ENCODE data around the gene NRAP.

NRAP gene

GRCh38 chr10:113552701-113553100, 111.1 kb downstream of the NRAP start, which contains the start of gene HABP2:
HABP2 (plus strand) TSS chr10:113553053; CDS start chr10:113553122, 69 bp downstream.
- ChIA-PET CTCF (no interaction called here), POLR2A (no interaction called here)
- TF ChIP-seq L3MBTL2 (conservative IDR thresholded peaks at IDR 0.05) (no peak), SUZ12 (IDR thresholded peaks at IDR 0.05) (no peak), ZNF384 (IDR thresholded peaks at IDR 0.05) (no peak), ARNT (IDR thresholded peaks at IDR 0.05) (no peak), BHLHE40 (IDR thresholded peaks at IDR 0.05; ENCODE audit: borderline replicate concordance) (no peak), SP1 (IDR thresholded peaks at IDR 0.05) (no peak), FOXK2 (IDR thresholded peaks at IDR 0.05) (no peak), PKNOX1 (IDR thresholded peaks at IDR 0.05) (no peak), HDGF (IDR thresholded peaks at IDR 0.05; ENCODE audit: borderline replicate concordance) (no peak), FOXM1 (IDR thresholded peaks at IDR 0.05; ENCODE audit: borderline replicate concordance) (no peak), NFRKB (IDR thresholded peaks at IDR 0.05) (no peak), LEF1 (IDR thresholded peaks at IDR 0.05; ENCODE audit: borderline replicate concordance) (no peak)
- no peak for DNase-seq (ENCODE audit: extremely low spot score)

GRCh38 chr10:113552014-113552413, 111.8 kb downstream of the NRAP start:
- ChIA-PET CTCF (no interaction called here), POLR2A (no interaction called here)
- DNase-seq (ENCODE audit: extremely low spot score): no peak
- TF ChIP-seq FOXM1 (IDR thresholded peaks at IDR 0.05; ENCODE audit: borderline replicate concordance) (no peak), LEF1 (IDR thresholded peaks at IDR 0.05; ENCODE audit: borderline replicate concordance) (no peak), ELF4 (IDR thresholded peaks at IDR 0.05) (no peak)

- TF ChIP-seq FOXK2 (IDR thresholded peaks at IDR 0.05) (no peak), L3MBTL2 (conservative IDR thresholded peaks at IDR 0.05) (no peak), SP1 (IDR thresholded peaks at IDR 0.05) (no peak)
- ChIA-PET CTCF (no interaction called here), POLR2A (no interaction called here)
- DNase-seq (ENCODE audit: extremely low spot score): no peak
These were observed 113.5 kb downstream of the NRAP start for GRCh38 chr10:113550365-113550764.

GRCh38 chr10:113549856-113550255, 114.0 kb downstream of the NRAP start:
- no peak for DNase-seq (ENCODE audit: extremely low spot score)
- CTCF ChIA-PET: no interaction called here
- TF ChIP-seq ZNF384 (IDR thresholded peaks at IDR 0.05) (no peak), TARDBP (IDR thresholded peaks at IDR 0.05) (no peak), FOXK2 (IDR thresholded peaks at IDR 0.05) (no peak), SUZ12 (IDR thresholded peaks at IDR 0.05) (no peak), FOXA1 (IDR thresholded peaks at IDR 0.05) (no peak), BHLHE40 (IDR thresholded peaks at IDR 0.05; ENCODE audit: borderline replicate concordance) (no peak), HDGF (IDR thresholded peaks at IDR 0.05; ENCODE audit: borderline replicate concordance) (no peak), L3MBTL2 (conservative IDR thresholded peaks at IDR 0.05) (no peak), NFRKB (IDR thresholded peaks at IDR 0.05) (no peak), SP1 (IDR thresholded peaks at IDR 0.05) (no peak), LEF1 (IDR thresholded peaks at IDR 0.05; ENCODE audit: borderline replicate concordance) (no peak)
- POLR2A ChIA-PET: no interaction called here

GRCh38 chr10:113547426-113547825, 116.4 kb downstream of the NRAP start:
- CTCF ChIA-PET: no interaction called here
- TF ChIP-seq SP1 (IDR thresholded peaks at IDR 0.05) (no peak), SUZ12 (IDR thresholded peaks at IDR 0.05) (no peak), NFRKB (IDR thresholded peaks at IDR 0.05) (no peak), TARDBP (IDR thresholded peaks at IDR 0.05) (no peak), PKNOX1 (IDR thresholded peaks at IDR 0.05) (no peak), L3MBTL2 (conservative IDR thresholded peaks at IDR 0.05) (no peak), FOXA1 (IDR thresholded peaks at IDR 0.05) (no peak), BHLHE40 (IDR thresholded peaks at IDR 0.05; ENCODE audit: borderline replicate concordance) (no peak), ARNT (IDR thresholded peaks at IDR 0.05) (no peak), CTBP1 (IDR thresholded peaks at IDR 0.05; ENCODE audit: borderline replicate concordance) (no peak), FOXK2 (IDR thresholded peaks at IDR 0.05) (no peak)
- POLR2A ChIA-PET: no interaction called here
- DNase-seq (ENCODE audit: extremely low spot score): no peak

- CTCF ChIA-PET: no interaction called here
- POLR2A ChIA-PET: no interaction called here
- TF ChIP-seq ELF4 (IDR thresholded peaks at IDR 0.05) (no peak), PKNOX1 (IDR thresholded peaks at IDR 0.05) (no peak), SP1 (IDR thresholded peaks at IDR 0.05) (no peak), BHLHE40 (IDR thresholded peaks at IDR 0.05; ENCODE audit: borderline replicate concordance) (no peak), CTBP1 (IDR thresholded peaks at IDR 0.05; ENCODE audit: borderline replicate concordance) (no peak), LEF1 (IDR thresholded peaks at IDR 0.05; ENCODE audit: borderline replicate concordance) (no peak), HDGF (IDR thresholded peaks at IDR 0.05; ENCODE audit: borderline replicate concordance) (no peak), NFRKB (IDR thresholded peaks at IDR 0.05) (no peak), SUZ12 (IDR thresholded peaks at IDR 0.05) (no peak), FOXK2 (IDR thresholded peaks at IDR 0.05) (no peak), ZNF384 (IDR thresholded peaks at IDR 0.05) (no peak)
- DNase-seq (ENCODE audit: extremely low spot score): no peak
These were observed 119.4 kb downstream of the NRAP start for GRCh38 chr10:113544392-113544791.
